Activated T-cell treated with anti-CD3 and anti-CD28 coated beads, Interleukin-2, amount 50 U/mL, for 48 hours (primary cell): ENCODE measurements around the gene LRRC8E.

Experiments used
- DNase-seq, 2 experiments: peaks; one replicate each; pipeline ENCODE4 v3.0.0-alpha.2; 2020

Gene LRRC8E

GRCh38 chr19:7933828-7934725, 45.8 kb downstream of the LRRC8E start:
- DNase-seq, result no peak

GRCh38 chr19:7934766-7935165, 46.5 kb downstream of the LRRC8E start:
- no peak for DNase-seq

GRCh38 chr19:7940841-7941240, 52.5 kb downstream of the LRRC8E start:
- DNase-seq, result no peak

GRCh38 chr19:7941895-7942596, 53.7 kb downstream of the LRRC8E start:
- DNase-seq, result no peak

GRCh38 chr19:7942981-7943443, 54.7 kb downstream of the LRRC8E start:
- no peak for DNase-seq

GRCh38 chr19:7943444-7944176, 55.3 kb downstream of the LRRC8E start, which contains the start of gene TIMM44:
Gene TIMM44, minus strand, starts transcription at chr19:7943666. Its CDS starts 15 bp downstream, at chr19:7943651.
- DNase-seq, result peak; percentile 98 to 99

GRCh38 chr19:7944177-7944761, 56.0 kb downstream of the LRRC8E start:
- peak; percentile 92 to 95 for DNase-seq

- DNase-seq, result no peak
Observed at GRCh38 chr19:7947939-7948338, 59.6 kb downstream of the LRRC8E start.
